ENCODE results near the gene TBC1D9B. TPM values are rescaled to one million over a fixed set of nuclear protein-coding genes. Genes with fewer than 3 reads are reported as not detected.

The TBC1D9B gene
- polyA plus RNA-seq (2012; ENCODE audit: insufficient read depth, insufficient read length, low read depth), result 91.3 TPM

GRCh38 chr5:179907556-179908324, at the start of gene TBC1D9B:
TBC1D9B (minus strand) TSS chr5:179907897; CDS start chr5:179907821, 76 bp downstream.
- no peak; the same call in 1 of the 2 replicates for TF ChIP-seq CTCF (IDR thresholded peaks at IDR 0.05; ENCODE audit: low read depth, low read length)
- Histone ChIP-seq H3K27me3 (no peaks in the 10 kb centered on the region), H3K4me3 (ENCODE audit: low read depth, low read length) (peak within 1 kb of the TSS; percentile 65), H3K4me1 (no peaks in the 10 kb centered on the region; the same call in none of the 2 replicates), H3K36me3 (no peaks in the 10 kb centered on the region; the same call in 1 of the 2 replicates), H3K9me3 (no peaks in the 10 kb centered on the region)
- DNase-seq, result peak; percentile 70

GRCh38 chr5:179955630-179956029, 47.9 kb upstream of the TBC1D9B start:
- DNase-seq, result no peak
- Histone ChIP-seq H3K4me3 (ENCODE audit: low read depth, low read length) (no peak overlapping the region), H3K9me3 (no peaks in the 10 kb centered on the region), H3K27me3 (no peaks in the 10 kb centered on the region), H3K4me1 (no peaks in the 10 kb centered on the region), H3K36me3 (no peaks in the 10 kb centered on the region)
- TF ChIP-seq CTCF (IDR thresholded peaks at IDR 0.05; ENCODE audit: low read depth, low read length), result no peak

GRCh38 chr5:179955062-179955461, 47.4 kb upstream of the TBC1D9B start:
- Histone ChIP-seq H3K36me3 (no peaks in the 10 kb centered on the region), H3K4me3 (ENCODE audit: low read depth, low read length) (no peak overlapping the region), H3K27me3 (no peaks in the 10 kb centered on the region), H3K9me3 (no peaks in the 10 kb centered on the region), H3K4me1 (no peaks in the 10 kb centered on the region)
- TF ChIP-seq CTCF (IDR thresholded peaks at IDR 0.05; ENCODE audit: low read depth, low read length), result no peak
- no peak for DNase-seq

- TF ChIP-seq CTCF (IDR thresholded peaks at IDR 0.05; ENCODE audit: low read depth, low read length), result no peak
- no peak for DNase-seq
- Histone ChIP-seq H3K4me1 (no peaks in the 10 kb centered on the region), H3K9me3 (no peaks in the 10 kb centered on the region), H3K4me3 (ENCODE audit: low read depth, low read length) (no peak overlapping the region), H3K27me3 (no peaks in the 10 kb centered on the region), H3K36me3 (no peaks in the 10 kb centered on the region)
These were observed 46.7 kb upstream of the TBC1D9B start for GRCh38 chr5:179954434-179954833.

- DNase-seq, result no peak
- no peaks in the 10 kb centered on the region for H3K9me3 ChIP-seq
- no peak for TF ChIP-seq CTCF (IDR thresholded peaks at IDR 0.05; ENCODE audit: low read depth, low read length)
These were observed 46.3 kb upstream of the TBC1D9B start for GRCh38 chr5:179953987-179954386.

More at GRCh38 chr5:179953987-179954386, 46.3 kb upstream of the TBC1D9B start:
- Histone ChIP-seq H3K4me1 (no peaks in the 10 kb centered on the region), H3K27me3 (no peaks in the 10 kb centered on the region), H3K36me3 (no peaks in the 10 kb centered on the region), H3K4me3 (ENCODE audit: low read depth, low read length) (no peak overlapping the region)
